GM13977 (cell line): ENCODE results near the gene ZFPM1.
"Not testable (repeated sequence)": the region's sequence is repeated elsewhere in the genome, so short reads cannot be mapped to it uniquely, and the experiment has no call there.

Experiments used
- DNase-seq: peaks from one replicate; pipeline ENCODE4 v3.0.0; 2012; ENCODE audit warnings: low spot score
- in situ Hi-C: fragments of 300-500 bp; cut with MboI; formaldehyde crosslinking; loops from one replicate; pipeline ENCODE4 v1.12.0; 2022; ENCODE audit warnings: low sequenced_read_pairs, low pct_unique_long_range_greater_than_20kb, mixed read lengths, inconsistent platforms; ENCODE audit not compliant: unreplicated experiment
- TF ChIP-seq, protein P1 (sequence below): IDR thresholded peaks from 2 replicates; pipeline ENCODE4 v1.5.1; 2012; ENCODE audit warnings: mild to moderate bottlenecking, control low read depth; ENCODE audit not compliant: insufficient read depth; ENCODE audit errors: extremely low read depth, missing control alignments

Gene ZFPM1

DNA sequence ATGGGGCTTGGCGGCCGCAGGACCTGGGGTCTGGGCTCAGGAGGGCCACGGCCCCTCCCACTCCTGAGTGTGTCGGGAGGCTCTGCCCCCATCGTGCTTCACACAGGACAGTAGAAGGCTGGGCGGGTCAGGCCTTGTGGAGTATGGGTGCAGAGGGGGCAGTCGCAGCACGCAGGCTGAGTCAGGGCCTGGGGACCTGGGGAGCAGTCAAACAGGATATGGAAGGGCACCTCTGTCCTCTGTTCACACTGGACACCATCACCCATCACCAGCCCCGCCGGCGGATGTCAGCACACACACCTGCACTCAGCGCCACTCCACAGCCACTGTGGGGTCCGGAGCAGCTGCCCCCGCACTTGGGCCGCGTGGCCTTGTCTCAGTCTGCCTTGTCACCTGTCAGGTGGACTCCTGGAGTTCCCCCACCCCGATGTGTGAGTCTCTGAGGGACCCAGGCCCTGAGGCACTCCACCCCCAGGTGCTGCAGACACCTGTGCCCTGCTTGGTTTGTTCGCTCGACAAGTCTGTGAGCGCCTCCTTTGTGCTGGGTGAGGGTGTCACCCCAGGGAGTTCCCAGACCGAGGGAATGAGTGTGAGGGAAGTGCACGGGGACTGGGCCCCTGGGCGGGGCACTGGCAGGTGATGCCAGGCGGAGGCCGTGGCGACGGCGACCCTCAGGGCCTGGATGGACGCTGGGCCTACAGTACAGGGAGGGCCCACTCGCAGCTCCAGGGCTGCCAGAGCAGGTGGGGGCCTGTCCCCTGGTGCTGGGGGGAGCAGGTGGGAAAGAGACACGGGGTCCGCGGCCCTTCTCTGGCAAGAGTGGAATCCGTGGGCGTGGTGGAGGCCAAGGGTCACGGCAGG is 31.7 kb downstream of the ZFPM1 start:
- in situ Hi-C loops, result no loop called here
- DNase-seq, result no peak
- TF ChIP-seq, protein P1, sequence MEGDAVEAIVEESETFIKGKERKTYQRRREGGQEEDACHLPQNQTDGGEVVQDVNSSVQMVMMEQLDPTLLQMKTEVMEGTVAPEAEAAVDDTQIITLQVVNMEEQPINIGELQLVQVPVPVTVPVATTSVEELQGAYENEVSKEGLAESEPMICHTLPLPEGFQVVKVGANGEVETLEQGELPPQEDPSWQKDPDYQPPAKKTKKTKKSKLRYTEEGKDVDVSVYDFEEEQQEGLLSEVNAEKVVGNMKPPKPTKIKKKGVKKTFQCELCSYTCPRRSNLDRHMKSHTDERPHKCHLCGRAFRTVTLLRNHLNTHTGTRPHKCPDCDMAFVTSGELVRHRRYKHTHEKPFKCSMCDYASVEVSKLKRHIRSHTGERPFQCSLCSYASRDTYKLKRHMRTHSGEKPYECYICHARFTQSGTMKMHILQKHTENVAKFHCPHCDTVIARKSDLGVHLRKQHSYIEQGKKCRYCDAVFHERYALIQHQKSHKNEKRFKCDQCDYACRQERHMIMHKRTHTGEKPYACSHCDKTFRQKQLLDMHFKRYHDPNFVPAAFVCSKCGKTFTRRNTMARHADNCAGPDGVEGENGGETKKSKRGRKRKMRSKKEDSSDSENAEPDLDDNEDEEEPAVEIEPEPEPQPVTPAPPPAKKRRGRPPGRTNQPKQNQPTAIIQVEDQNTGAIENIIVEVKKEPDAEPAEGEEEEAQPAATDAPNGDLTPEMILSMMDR, result no peak

GRCh38 chr16:88485366-88485741 is 32.3 kb downstream of the ZFPM1 start:
- in situ Hi-C loops, result not testable (repeated sequence)

DNA sequence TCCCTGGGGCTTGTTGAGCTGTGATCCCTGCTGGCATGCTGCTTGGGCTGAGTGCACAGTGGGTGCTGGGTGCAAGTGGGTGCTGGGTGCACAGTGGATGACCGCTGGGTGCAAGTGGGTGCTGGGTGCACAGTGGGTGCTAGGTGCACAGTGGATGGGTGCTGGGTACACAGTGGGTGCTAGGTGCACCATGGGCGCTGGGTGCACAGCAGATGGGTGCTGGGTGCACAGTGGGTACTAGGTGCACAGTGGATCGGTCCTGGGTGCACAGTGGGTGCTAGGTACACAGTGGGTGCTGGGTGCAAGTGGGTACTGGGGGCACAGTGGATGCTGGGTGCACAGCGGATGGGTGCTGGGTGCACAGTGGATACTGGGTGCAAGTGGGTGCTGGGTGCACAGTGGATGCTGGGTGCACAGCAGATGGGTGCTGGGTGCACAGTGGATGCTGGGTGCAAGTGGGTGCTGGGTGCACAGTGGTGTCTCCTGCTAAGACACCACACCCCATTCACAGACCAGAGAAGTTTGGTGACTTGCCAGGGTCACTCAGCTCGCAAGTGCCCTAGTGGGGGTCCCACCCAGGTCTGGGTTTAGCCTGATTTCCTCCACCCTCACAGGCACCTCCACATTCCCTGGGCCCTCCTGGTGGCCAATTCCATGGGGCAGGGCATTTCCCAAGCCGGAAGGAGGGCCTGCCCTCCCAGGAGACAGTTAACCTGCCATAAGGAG is 33.5 kb downstream of the ZFPM1 start:
- TF ChIP-seq, protein P1, result no peak
- DNase-seq, result no peak
- in situ Hi-C loops, result no loop called here

More at GRCh38 chr16:88485366-88485741, 32.3 kb downstream of the ZFPM1 start:
- not testable (repeated sequence) for DNase-seq

DNA sequence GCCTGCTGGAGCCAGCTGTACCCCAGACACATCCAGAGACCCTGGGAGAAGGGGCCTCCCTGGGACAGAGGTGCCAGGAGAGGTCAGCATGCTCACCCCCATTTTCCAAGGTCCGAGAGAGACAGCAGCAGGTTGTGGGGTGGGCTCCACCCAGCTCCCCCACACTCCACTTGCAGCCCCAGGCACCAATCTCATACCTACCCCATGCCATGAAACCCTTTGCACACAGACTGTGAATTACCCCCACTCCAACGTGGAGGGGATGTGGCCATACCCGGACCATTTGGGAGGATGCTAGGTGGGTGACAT is 34.0 kb downstream of the ZFPM1 start:
- in situ Hi-C loops, result no loop called here
- DNase-seq, result no peak

DNA sequence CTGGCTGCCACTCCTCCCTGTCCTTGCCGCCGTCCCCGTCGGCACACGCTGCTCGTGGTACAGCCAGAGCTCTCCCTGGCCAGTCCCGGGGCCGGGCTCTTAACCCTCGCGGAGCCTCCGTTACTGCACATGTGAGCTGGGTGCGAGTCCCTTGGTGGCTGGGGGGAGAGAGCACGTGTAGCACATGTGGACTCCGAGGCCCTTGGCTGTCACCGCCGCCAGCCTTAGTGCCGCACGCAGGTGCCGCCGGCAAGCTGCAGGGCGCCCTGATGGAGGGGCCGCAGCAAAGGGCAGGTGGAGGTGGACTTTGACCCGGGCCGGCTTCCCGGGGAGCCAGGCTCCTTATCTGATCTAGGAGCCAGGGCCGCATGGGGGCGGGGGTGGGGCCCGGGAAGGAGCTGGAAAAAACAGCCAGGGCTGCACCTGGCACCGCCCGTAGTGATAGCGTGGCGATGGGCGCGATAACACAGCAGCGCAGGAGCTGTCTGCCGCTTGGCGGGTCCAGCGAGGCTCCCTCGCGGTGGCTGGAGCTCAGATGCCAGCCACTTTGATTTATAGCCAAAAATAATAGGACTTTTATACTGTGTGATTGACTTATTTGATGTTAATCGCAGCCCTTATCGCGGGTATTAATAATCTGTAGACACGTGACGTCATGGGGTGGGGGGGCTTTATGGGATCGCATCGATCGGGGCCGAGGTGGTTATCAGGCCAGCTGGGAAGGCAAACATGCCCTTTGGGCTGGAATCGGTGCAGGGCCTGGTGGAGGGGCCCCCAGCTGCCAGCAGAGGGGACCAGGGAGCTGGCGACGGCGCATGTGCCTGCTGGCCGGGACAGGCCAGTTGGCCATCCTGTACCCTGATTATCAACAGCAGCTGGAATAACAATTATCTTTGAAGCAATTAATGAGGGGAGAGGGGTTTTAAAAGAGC is 35.1 kb downstream of the ZFPM1 start:
- no peak for DNase-seq
- in situ Hi-C loops, result no loop called here

More for the DNA sequence above, 34.0 kb downstream of the ZFPM1 start:
- TF ChIP-seq, protein P1, result no peak

GRCh38 chr16:88489163-88489741 is 36.2 kb downstream of the ZFPM1 start:
- TF ChIP-seq, protein P1, result no peak
- DNase-seq, result no peak
- in situ Hi-C loops, result no loop called here

More for the DNA sequence above, 35.1 kb downstream of the ZFPM1 start:
- TF ChIP-seq, protein P1, result no peak
